HepG2 (cell line): Measurements from ENCODE around the gene ITIH2. TPM values are rescaled to one million over a fixed set of nuclear protein-coding genes. Genes with fewer than 3 reads are reported as not detected.

Experiments used
- AGO2 ChIP-seq: fragments of 200-400 bp; formaldehyde crosslinking; optimal IDR thresholded peaks from 2 replicates; pipeline ENCODE3; 2017; ENCODE audit warnings: mild to moderate bottlenecking, low read depth, low read length, moderate library complexity
- ARNT2 ChIP-seq: sonication (generic); formaldehyde crosslinking; IDR thresholded peaks from 2 replicates; pipeline ENCODE4 v1.8.0; 2022; ENCODE audit warnings: mild to moderate bottlenecking, low read depth, missing genetic modification reagents, moderate library complexity
- CCDC6 ChIP-seq: sonication (generic); formaldehyde crosslinking; IDR thresholded peaks from 2 replicates; pipeline ENCODE4 v1.8.1; 2022; ENCODE audit warnings: mild to moderate bottlenecking, missing genetic modification reagents, moderate library complexity
- EP300 ChIP-seq, 3 experiments: sonication (generic) in 1 of 3; formaldehyde crosslinking in 1 of 3; IDR thresholded peaks; 2 replicates each; pipeline versions ENCODE4 v1.5.1 to v1.6.1; 2011 to 2020; ENCODE audit warnings: low read depth in 2 of 3, low read length in 2 of 3, borderline replicate concordance in 1 of 3, improper control_type of control experiment in 1 of 3, mild to moderate bottlenecking in 1 of 3, missing genetic modification reagents in 1 of 3, moderate library complexity in 1 of 3
- HIVEP1 ChIP-seq: sonication (generic); formaldehyde crosslinking; IDR thresholded peaks from 2 replicates; pipeline ENCODE4 v1.4.0; 2020; ENCODE audit warnings: mild to moderate bottlenecking, missing genetic modification reagents
- ISX ChIP-seq: sonication (generic); formaldehyde crosslinking; conservative IDR thresholded peaks from 2 replicates; pipeline ENCODE4 v1.5.0; 2020; ENCODE audit warnings: missing genetic modification reagents
- KAT8 ChIP-seq: IDR thresholded peaks from 2 replicates; pipeline ENCODE4 v1.6.1; 2016; ENCODE audit warnings: missing genetic modification reagents, missing compliant biosample characterization
- NFIC ChIP-seq: IDR thresholded peaks from 2 replicates; pipeline ENCODE4 v1.6.1; 2012; ENCODE audit warnings: mild to moderate bottlenecking, low read length, inconsistent platforms
- POLR2A ChIP-seq, 2 experiments: IDR thresholded peaks; 2 replicates each; pipeline ENCODE4 v1.6.1; 2011; ENCODE audit warnings: low read depth in 2 of 2, low read length in 2 of 2, mild to moderate bottlenecking in 1 of 2, moderate library complexity in 1 of 2; ENCODE audit not compliant: insufficient read depth in 1 of 2
- PRPF4 ChIP-seq: fragments of 200-400 bp; formaldehyde crosslinking; IDR thresholded peaks from 2 replicates; pipeline ENCODE4 v1.6.1; 2016; ENCODE audit warnings: low read length, low read depth; ENCODE audit not compliant: poor library complexity, severe bottlenecking
- RXRA ChIP-seq: sonication (generic); formaldehyde crosslinking; IDR thresholded peaks from 2 replicates; pipeline ENCODE4 v1.5.1; 2020; ENCODE audit warnings: missing genetic modification reagents
- ZKSCAN5 ChIP-seq: sonication (generic); formaldehyde crosslinking; IDR thresholded peaks from 2 replicates; pipeline ENCODE4 v1.5.1; 2020; ENCODE audit warnings: mild to moderate bottlenecking, missing genetic modification reagents
- ZNF101 ChIP-seq: sonication (generic); formaldehyde crosslinking; IDR thresholded peaks from 2 replicates; pipeline ENCODE4 v1.4.0; 2020; ENCODE audit warnings: mild to moderate bottlenecking, low read depth, missing genetic modification reagents, borderline replicate concordance
- ZNF251 ChIP-seq: sonication (generic); formaldehyde crosslinking; IDR thresholded peaks from 2 replicates; pipeline ENCODE4 v1.9.0; 2021; ENCODE audit warnings: mild to moderate bottlenecking, missing genetic modification reagents
- ZNF367 ChIP-seq: sonication (generic); formaldehyde crosslinking; IDR thresholded peaks from 2 replicates; pipeline ENCODE4 v1.4.0; 2020; ENCODE audit warnings: missing genetic modification reagents, borderline replicate concordance
- polyA plus RNA-seq, 8 experiments: library from polyadenylated mRNA; depleted of rRNA in 3 of 8; stranded (reverse) in 7 of 8; unstranded in 1 of 8; fragments of >200 nt; fragmentation: Illumina TruSeq in 4 of 8; extraction: Trizol in 4 of 8; gene quantifications; 2 replicates each; pipeline versions ENCODE4 v1.2.1 to v1.2.3, GENCODE V29; 2011 to 2016; ENCODE audit warnings: low read depth in 4 of 8, missing spikeins in 1 of 8, mixed read lengths in 1 of 8; ENCODE audit not compliant: insufficient read depth in 1 of 8
- total RNA-seq, 5 experiments: library from RNA; depleted of rRNA; stranded (reverse); fragments of >200 nt; fragmentation: Illumina TruSeq; extraction: Trizol; gene quantifications; 2 replicates each; pipeline ENCODE4 v1.2.3, GENCODE V29; 2016; ENCODE audit warnings: low read depth in 1 of 5
- TF ChIP-seq, protein P1 (sequence below): sonication (generic); formaldehyde crosslinking; IDR thresholded peaks from 2 replicates; pipeline ENCODE4; 2020; ENCODE audit warnings: missing genetic modification reagents, mild to moderate bottlenecking, borderline replicate concordance

Gene ITIH2
- total and polyA plus RNA-seq, 2 of the 13 experiments (the other 11 are each of a cell fraction or from before 2014, with no cell fraction given): 1,197 to 1,427 TPM

DNA sequence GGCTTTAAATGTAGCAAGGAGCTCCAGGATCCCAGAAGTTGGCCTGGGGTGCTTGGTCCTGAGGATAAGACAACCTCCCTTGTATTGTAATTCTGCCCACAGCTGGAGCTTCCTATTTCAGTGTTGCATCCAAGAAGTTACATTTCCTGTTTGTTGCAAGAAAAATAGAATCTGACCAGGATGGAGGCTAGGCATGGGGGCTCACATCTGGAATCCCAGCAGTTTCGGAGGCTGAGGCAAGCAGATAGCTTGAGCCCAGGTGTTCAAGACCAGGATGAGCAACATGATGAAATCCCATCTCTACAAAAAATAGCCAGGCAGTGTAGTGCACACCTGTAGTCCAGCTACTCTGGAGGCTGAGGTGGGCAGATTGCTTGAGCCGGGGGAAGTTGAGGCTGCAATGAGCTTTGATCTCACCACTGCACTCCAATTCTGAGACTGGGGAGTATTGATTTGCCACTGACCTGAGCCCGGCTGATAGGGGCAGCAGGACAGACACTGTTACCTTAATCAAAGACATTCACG is 766 bp upstream of the ITIH2 start (continued):
- peak; percentile 8 for TF ChIP-seq AGO2
- no peak for TF ChIP-seq ZKSCAN5 (CRISPR knock-in tag)
- TF ChIP-seq NFIC: 0 out of 2 replicates have a peak, but pooled peaks have one; percentile 38
- TF ChIP-seq, protein P1, sequence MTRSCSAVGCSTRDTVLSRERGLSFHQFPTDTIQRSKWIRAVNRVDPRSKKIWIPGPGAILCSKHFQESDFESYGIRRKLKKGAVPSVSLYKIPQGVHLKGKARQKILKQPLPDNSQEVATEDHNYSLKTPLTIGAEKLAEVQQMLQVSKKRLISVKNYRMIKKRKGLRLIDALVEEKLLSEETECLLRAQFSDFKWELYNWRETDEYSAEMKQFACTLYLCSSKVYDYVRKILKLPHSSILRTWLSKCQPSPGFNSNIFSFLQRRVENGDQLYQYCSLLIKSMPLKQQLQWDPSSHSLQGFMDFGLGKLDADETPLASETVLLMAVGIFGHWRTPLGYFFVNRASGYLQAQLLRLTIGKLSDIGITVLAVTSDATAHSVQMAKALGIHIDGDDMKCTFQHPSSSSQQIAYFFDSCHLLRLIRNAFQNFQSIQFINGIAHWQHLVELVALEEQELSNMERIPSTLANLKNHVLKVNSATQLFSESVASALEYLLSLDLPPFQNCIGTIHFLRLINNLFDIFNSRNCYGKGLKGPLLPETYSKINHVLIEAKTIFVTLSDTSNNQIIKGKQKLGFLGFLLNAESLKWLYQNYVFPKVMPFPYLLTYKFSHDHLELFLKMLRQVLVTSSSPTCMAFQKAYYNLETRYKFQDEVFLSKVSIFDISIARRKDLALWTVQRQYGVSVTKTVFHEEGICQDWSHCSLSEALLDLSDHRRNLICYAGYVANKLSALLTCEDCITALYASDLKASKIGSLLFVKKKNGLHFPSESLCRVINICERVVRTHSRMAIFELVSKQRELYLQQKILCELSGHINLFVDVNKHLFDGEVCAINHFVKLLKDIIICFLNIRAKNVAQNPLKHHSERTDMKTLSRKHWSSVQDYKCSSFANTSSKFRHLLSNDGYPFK (CRISPR knock-in tag): no peak
- TF ChIP-seq POLR2A (IDR thresholded peaks at IDR 0.05; ENCODE audit: insufficient read depth in 1 of 2, low read depth in 2 of 2, low read length in 2 of 2): 0 out of 4 replicates have a peak, but pooled peaks have one; percentile 22 to 37
- no peak for TF ChIP-seq EP300 (IDR thresholded peaks at IDR 0.05; ENCODE audit: low read depth in 2 of 2, low read length in 2 of 2)
- TF ChIP-seq EP300 (CRISPR knock-in tag; IDR thresholded peaks at IDR 0.05; ENCODE audit: borderline replicate concordance): no peak
- no peak for TF ChIP-seq PRPF4
- no peak for TF ChIP-seq ISX (CRISPR knock-in tag)
- TF ChIP-seq ARNT2 (CRISPR knock-in tag): 0 out of 2 replicates have a peak, but pooled peaks have one; percentile 32
- no peak for TF ChIP-seq ZNF251
- no peak for TF ChIP-seq HIVEP1 (CRISPR knock-in tag)
- no peak; the same call in 1 of the 2 replicates for TF ChIP-seq CCDC6 (CRISPR knock-in tag)
- TF ChIP-seq ZNF101 (CRISPR knock-in tag): no peak
- no peak for TF ChIP-seq ZNF367 (CRISPR knock-in tag)
- TF ChIP-seq KAT8 (CRISPR knock-in tag): no peak
- 0 out of 2 replicates have a peak, but pooled peaks have one; percentile 16 for TF ChIP-seq RXRA (CRISPR knock-in tag)
